PC-3 (cell line): ENCODE data around the gene TSPYL4. TPM values are rescaled to one million over a fixed set of nuclear protein-coding genes. Genes with fewer than 3 reads are reported as not detected.

Experiments
- ATAC-seq: fragments of 200-7000 bp; cut with Tn5 transposase; 2 replicates; pipeline ENCODE4 v1.9.1; 2020; ENCODE audit warnings: mild to moderate bottlenecking, moderate library complexity
- BruUV-seq: library from RNA; stranded (reverse); fragments of 400-500 nt; replicated peaks from 2 replicates; lab custom pipeline; 2021; lab: Mats Ljungman, UMichigan
- CTCF ChIA-PET: fragments of 300-600 bp; sonication (Branson Sonifier 250); formaldehyde crosslinking; loops from one replicate; lab custom pipeline; 2022; ENCODE audit warnings: antibody characterized with exemption; lab: Charles Lee
- POLR2A ChIA-PET: fragments of 300-600 bp; sonication (Branson Sonifier 250); formaldehyde crosslinking; loops from one replicate; lab custom pipeline; 2022; ENCODE audit warnings: antibody characterized with exemption; ENCODE audit not compliant: unreplicated experiment; lab: Charles Lee
- DNase-seq: peaks from one replicate; pipeline ENCODE4 v3.0.0-alpha.2; 2015
- H2AFZ ChIP-seq: fragments of 300-600 bp; sonication (generic); 2 replicates; pipeline ENCODE4 v1.6.0; 2016; ENCODE audit warnings: antibody characterized with exemption, low read length
- H3F3A ChIP-seq: fragments of 300-600 bp; sonication (generic); one replicate; pipeline ENCODE4 v1.6.0; 2017; ENCODE audit warnings: antibody characterized with exemption, low read length, control low read depth, mild to moderate bottlenecking; ENCODE audit not compliant: unreplicated experiment
- H3K27ac ChIP-seq: fragments of 300-600 bp; sonication (generic); 2 replicates; pipeline ENCODE4 v1.5.1; 2016; ENCODE audit warnings: mild to moderate bottlenecking, low read length
- H3K27me3 ChIP-seq: fragments of 300-600 bp; sonication (generic); 2 replicates; pipeline ENCODE4 v1.6.1; 2016; ENCODE audit warnings: low read length, mixed read lengths
- H3K36me3 ChIP-seq: fragments of 300-600 bp; sonication (generic); 2 replicates; pipeline ENCODE4 v1.6.1; 2016; ENCODE audit warnings: low read depth, mixed run types, low read length, mixed read lengths
- H3K4me1 ChIP-seq: fragments of 300-600 bp; sonication (generic); 2 replicates; pipeline ENCODE4 v1.5.1; 2016; ENCODE audit warnings: low read length; ENCODE audit not compliant: insufficient read depth
- H3K4me2 ChIP-seq: fragments of 300-600 bp; sonication (generic); 2 replicates; pipeline ENCODE4 v1.6.0; 2016; ENCODE audit warnings: low read length
- H3K4me3 ChIP-seq: fragments of 300-600 bp; sonication (generic); 2 replicates; pipeline ENCODE4 v1.5.1; 2016; ENCODE audit warnings: mild to moderate bottlenecking, low read length, mixed read lengths
- H3K79me2 ChIP-seq: fragments of 300-600 bp; sonication (generic); 2 replicates; pipeline ENCODE4 v1.6.1; 2017; ENCODE audit warnings: low read length, mixed read lengths
- H3K9ac ChIP-seq: fragments of 300-600 bp; sonication (generic); 2 replicates; pipeline ENCODE4 v1.6.0; 2016; ENCODE audit warnings: mild to moderate bottlenecking, low read length
- H3K9me2 ChIP-seq: fragments of 300-600 bp; sonication (generic); replicated peaks from 2 replicates; pipeline ENCODE4 v1.6.1; 2016; ENCODE audit warnings: mixed run types, low read length, mixed read lengths
- H3K9me3 ChIP-seq: fragments of 300-600 bp; sonication (generic); 2 replicates; pipeline ENCODE4 v1.6.1; 2016; ENCODE audit warnings: low read length, mixed read lengths
- H4K20me1 ChIP-seq: fragments of 300-600 bp; sonication (generic); 2 replicates; pipeline ENCODE4 v1.6.1; 2016; ENCODE audit warnings: low read length, mixed read lengths
- CTCF ChIP-seq: fragments of 300-600 bp; sonication (generic); conservative IDR thresholded peaks from 2 replicates; pipeline ENCODE4 v1.5.1; 2017; ENCODE audit warnings: antibody characterized with exemption, low read depth, mild to moderate bottlenecking, low read length
- EZH2 ChIP-seq: fragments of 300-600 bp; sonication (generic); IDR thresholded peaks from one replicate; pipeline ENCODE4 v1.6.1; 2017; ENCODE audit warnings: antibody characterized with exemption, mild to moderate bottlenecking, low read length; ENCODE audit not compliant: unreplicated experiment
- EZH2phosphoT487 ChIP-seq: fragments of 300-600 bp; sonication (generic); IDR thresholded peaks from 2 replicates; pipeline ENCODE4 v1.6.1; 2018; ENCODE audit warnings: mild to moderate bottlenecking, antibody characterized with exemption, low read length, borderline replicate concordance
- intact Hi-C: fragments of 100-400 bp; cut with micrococcal nuclease; formaldehyde crosslinking; loops from 2 replicates; pipeline ENCODE4 v1.9.0; 2023
- total RNA-seq: library from RNA; depleted of rRNA; stranded (reverse); fragments of >200 nt; gene quantifications from 2 replicates; pipeline ENCODE4 v1.2.3, GENCODE V29; 2014

Gene TSPYL4
- total RNA-seq, 1 experiment from 2014 or later: 8.0 TPM

DNA sequence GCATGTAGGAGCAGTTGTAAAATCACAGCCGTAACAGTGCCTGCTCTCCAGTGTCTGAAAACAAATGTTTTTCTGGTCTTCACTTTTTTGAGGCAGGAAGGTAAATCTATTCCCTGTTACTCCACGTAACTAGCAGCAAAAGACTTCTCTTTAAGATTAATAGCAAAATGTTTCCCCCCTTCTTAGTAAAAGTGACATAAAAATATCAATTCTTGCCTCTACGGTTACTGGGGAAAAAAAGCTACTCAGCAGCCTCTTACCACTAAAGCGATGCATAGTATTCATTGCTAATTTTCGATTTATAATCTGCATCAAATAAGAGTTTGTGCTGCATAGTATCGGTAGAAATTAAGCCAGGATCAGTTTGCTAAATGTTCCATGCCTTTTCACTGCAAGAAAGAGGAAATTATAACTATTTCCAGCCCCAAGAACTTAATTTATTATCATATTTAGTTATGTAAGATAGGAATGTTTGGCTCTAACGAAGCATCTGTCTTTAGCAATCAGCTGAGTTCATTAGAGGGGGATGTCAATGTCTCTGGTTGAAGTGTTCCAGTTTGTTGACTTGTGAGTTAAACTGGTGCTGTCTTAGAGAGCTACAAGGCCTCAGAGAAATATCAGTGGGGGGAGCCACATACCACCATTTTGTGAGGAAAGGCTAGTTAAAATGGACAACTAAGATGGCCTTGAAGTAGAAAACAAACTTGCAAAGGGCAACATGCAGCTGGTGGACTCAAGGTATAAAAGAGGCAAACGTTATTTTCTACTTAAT lies 26.5 kb upstream of the TSPYL4 start:
- H3K9me2 ChIP-seq: no peaks in the 10 kb centered on the region
- ChIA-PET CTCF (interaction anchor here (0.8 kb wide), 1 partner anchor 12 kb away, joined by 4 read pairs; no protein-coding TSS in a partner anchor), POLR2A (no interaction called here)
- intact Hi-C loops: no loop called here
- H2AFZ ChIP-seq: peak overlapping the region; percentile 97
- no peaks in the 10 kb centered on the region for H3F3A ChIP-seq
- TSS peak; percentile 56 for BruUV-seq
- no peak for ATAC-seq
- no peaks in the 10 kb centered on the region for H3K27me3 ChIP-seq
- H4K20me1 ChIP-seq: peaks cover 34% of the 10 kb centered on the region
- H3K9ac ChIP-seq: peak overlapping the region; percentile 94
- DNase-seq: no peak
- no peaks in the 10 kb centered on the region for H3K36me3 ChIP-seq
- H3K9me3 ChIP-seq: no peaks in the 10 kb centered on the region
- peaks cover 43% of the 10 kb centered on the region for H3K79me2 ChIP-seq
- peak overlapping the region; percentile 99 for H3K4me3 ChIP-seq
- H3K4me1 ChIP-seq: peaks cover 9% of the 10 kb centered on the region
- H3K4me2 ChIP-seq: peak overlapping the region; percentile 97
- no peak for TF ChIP-seq CTCF
- TF ChIP-seq EZH2: no peak
- TF ChIP-seq EZH2phosphoT487: no peak
- H3K27ac ChIP-seq: peak overlapping the region; percentile 77; the same call in 1 of the 2 replicates

DNA sequence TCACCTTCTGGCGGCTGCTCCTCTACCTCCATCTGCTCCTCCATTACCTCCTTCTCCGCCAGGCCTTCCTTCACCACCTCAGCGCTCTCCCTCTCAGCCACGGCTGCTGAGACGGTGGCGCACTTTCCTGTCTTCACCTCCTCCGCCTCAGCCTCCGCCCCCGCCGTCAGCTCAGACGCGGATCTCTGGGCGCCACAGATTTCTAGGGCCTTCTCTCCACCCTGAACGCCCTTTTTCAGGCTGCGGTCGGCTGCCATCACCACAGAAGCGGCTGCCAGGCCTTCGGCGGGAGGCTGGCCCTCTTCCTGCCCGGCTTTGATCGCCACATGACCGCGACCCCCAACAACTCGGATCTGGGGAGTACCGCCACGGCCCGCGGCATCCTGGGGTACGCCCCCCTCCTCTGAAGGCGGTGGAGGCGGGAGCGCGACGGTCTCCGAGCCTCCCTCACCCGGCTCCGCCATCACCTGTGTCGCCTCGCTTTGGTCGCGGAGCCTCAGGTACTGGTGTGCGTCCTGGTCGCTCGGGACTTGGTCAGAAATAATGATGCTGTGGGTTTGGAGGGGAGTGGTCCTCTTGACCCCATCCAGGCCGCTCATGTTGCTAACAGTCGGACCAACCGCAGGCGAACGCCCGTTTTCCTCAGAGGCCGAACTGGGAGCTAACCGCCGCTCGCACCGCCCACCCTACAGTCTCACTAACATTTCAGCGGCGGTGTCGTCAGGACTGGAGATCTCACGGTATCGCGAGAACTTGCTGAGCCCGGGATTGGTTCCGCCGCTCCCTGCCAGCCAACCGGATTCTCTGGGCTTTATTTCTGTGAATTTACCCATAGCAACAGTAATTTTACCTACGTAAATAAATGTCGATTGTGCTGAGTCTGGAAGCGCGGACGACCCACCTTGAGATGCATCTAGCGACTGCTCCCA lies 25.6 kb upstream of the TSPYL4 start, which contains the start of gene TSPYL1:
Gene TSPYL1 (minus strand): TSS at position 699 of the 929 bp plus-strand sequence. CDS start 100 bp downstream, at position 599.
- POLR2A ChIA-PET: no interaction called here
- H3K79me2 ChIP-seq: peaks cover 52% of the 10 kb centered on the region
- peak; percentile 95 for DNase-seq

More for the DNA sequence above, 25.6 kb upstream of the TSPYL4 start, which contains the start of gene TSPYL1:
- peaks cover 9% of the 10 kb centered on the region for H3K4me1 ChIP-seq
- H3K27ac ChIP-seq: peak within 1 kb of the TSS; percentile 77
- no peaks in the 10 kb centered on the region for H3K9me2 ChIP-seq
- H3K9ac ChIP-seq: peak within 1 kb of the TSS; percentile 94
- BruUV-seq: TSS peak; percentile 67
- no peak for TF ChIP-seq EZH2phosphoT487
- 0 out of 2 replicates have a peak, but pooled peaks have one; percentile 21 for TF ChIP-seq CTCF
- CTCF ChIA-PET: no interaction called here
- H3K9me3 ChIP-seq: no peaks in the 10 kb centered on the region
- H3K4me2 ChIP-seq: peak within 1 kb of the TSS; percentile 97
- H3F3A ChIP-seq: no peaks in the 10 kb centered on the region
- peak within 1 kb of the TSS; percentile 97 for H2AFZ ChIP-seq
- peak; percentile 94 for ATAC-seq
- H3K27me3 ChIP-seq: no peaks in the 10 kb centered on the region
- intact Hi-C loops: loop anchor here (5.0 kb wide), 1 partner anchor 62 kb away; no protein-coding TSS in a partner anchor
- no peaks in the 10 kb centered on the region for H3K36me3 ChIP-seq
- H3K4me3 ChIP-seq: peak within 1 kb of the TSS; percentile 99
- peaks cover 34% of the 10 kb centered on the region for H4K20me1 ChIP-seq
